Mesenteric fat pad (tissue), 1 donor: ENCODE measurements around the gene CSH2. TPM values are rescaled to one million over a fixed set of nuclear protein-coding genes. Genes with fewer than 3 reads are reported as not detected.
"Not testable (repeated sequence)": the region's sequence is repeated elsewhere in the genome, so short reads cannot be mapped to it uniquely, and the experiment has no call there.

Experiments
- DNase-seq: peaks from one replicate; pipeline ENCODE4 v3.0.0-alpha.2; 2020; ENCODE audit warnings: low spot score
- total RNA-seq: library from RNA; stranded (reverse); fragmentation: NEBNext Ultra II Directional; extraction: Animal tissue kit (Norgen Biotek cat#: 25700); gene quantifications from one replicate; pipeline ENCODE4 v1.2.1, GENCODE V29; 2021
- donor health status: DM: yes; HTN: yes; CAD: no.

The CSH2 gene
- total RNA-seq, 1 donor from 2014 or later = not detected

- DNase-seq = no peak
Measured at GRCh38 chr17:63855185-63855584, 18.3 kb downstream of the CSH2 start.

GRCh38 chr17:63854709-63855108, 18.8 kb downstream of the CSH2 start:
- DNase-seq = no peak

- no peak for DNase-seq
Measured at GRCh38 chr17:63853260-63853659, 20.2 kb downstream of the CSH2 start.

GRCh38 chr17:63850401-63850800, 23.1 kb downstream of the CSH2 start:
- no peak for DNase-seq

- peak; percentile 98 for DNase-seq
Measured at GRCh38 chr17:63848834-63849689, 24.4 kb downstream of the CSH2 start.

- no peak for DNase-seq
Measured at GRCh38 chr17:63847525-63848249, 25.8 kb downstream of the CSH2 start.

- DNase-seq = no peak
Measured at GRCh38 chr17:63845509-63845908, 28.0 kb downstream of the CSH2 start.

GRCh38 chr17:63843910-63844677, 29.4 kb downstream of the CSH2 start:
- no peak for DNase-seq

GRCh38 chr17:63843387-63843888, 30.0 kb downstream of the CSH2 start:
- DNase-seq = not testable (repeated sequence)

GRCh38 chr17:63842540-63843386, 30.7 kb downstream of the CSH2 start, which contains the start of gene SMARCD2:
Gene SMARCD2, minus strand, starts transcription at chr17:63842685. Its CDS starts 11 bp downstream, at chr17:63842674.
- peak; percentile 99 for DNase-seq

GRCh38 chr17:63842173-63842539, 31.3 kb downstream of the CSH2 start:
- DNase-seq = no peak

- DNase-seq = peak; percentile 92
Measured at GRCh38 chr17:63841350-63842172, 31.9 kb downstream of the CSH2 start.

GRCh38 chr17:63840591-63841349, 32.7 kb downstream of the CSH2 start:
- no peak for DNase-seq

- peak; percentile 94 for DNase-seq
Measured at GRCh38 chr17:63838631-63839171, 34.8 kb downstream of the CSH2 start.

- DNase-seq = no peak
Measured at GRCh38 chr17:63837962-63838600, 35.4 kb downstream of the CSH2 start.

GRCh38 chr17:63837480-63837879, 36.0 kb downstream of the CSH2 start:
- DNase-seq = no peak

- DNase-seq = no peak
Measured at GRCh38 chr17:63836811-63837210, 36.7 kb downstream of the CSH2 start.

- no peak for DNase-seq
Measured at GRCh38 chr17:63835167-63835720, 38.2 kb downstream of the CSH2 start.
